ENCODE data around the gene HSP90AB1. TPM values are rescaled to one million over a fixed set of nuclear protein-coding genes. Genes with fewer than 3 reads are reported as not detected.

Gene HSP90AB1
- total RNA-seq, 1 donor from 2014 or later, result 1,214 TPM

GRCh38 chr6:44286747-44287146 lies 39.8 kb downstream of the HSP90AB1 start:
- no peak for TF ChIP-seq CTCF (IDR thresholded peaks at IDR 0.05; ENCODE audit: unreplicated experiment)
- H3K27me3 Mint-ChIP-seq, result peaks cover 88% of the 10 kb centered on the region
- no peaks in the 10 kb centered on the region for H3K4me1 Mint-ChIP-seq (ENCODE audit: low read depth)
- no peaks in the 10 kb centered on the region for H3K9me3 Mint-ChIP-seq (ENCODE audit: low read depth)
- no peak overlapping the region for H3K27ac Mint-ChIP-seq
- no peak overlapping the region for H3K4me3 Mint-ChIP-seq (ENCODE audit: low read depth)
- no peaks in the 10 kb centered on the region for H3K36me3 Mint-ChIP-seq (ENCODE audit: insufficient read depth)
- DNase-seq (ENCODE audit: low spot score, unreplicated experiment), result no peak

- no peak overlapping the region for H3K4me3 Mint-ChIP-seq (ENCODE audit: low read depth)
- H3K27ac Mint-ChIP-seq, result no peak overlapping the region
- H3K4me1 Mint-ChIP-seq (ENCODE audit: low read depth), result no peaks in the 10 kb centered on the region
- no peak for DNase-seq (ENCODE audit: low spot score, unreplicated experiment)
- no peaks in the 10 kb centered on the region for H3K9me3 Mint-ChIP-seq (ENCODE audit: low read depth)
- H3K36me3 Mint-ChIP-seq (ENCODE audit: insufficient read depth), result no peaks in the 10 kb centered on the region
- H3K27me3 Mint-ChIP-seq, result peaks cover 85% of the 10 kb centered on the region
- no peak for TF ChIP-seq CTCF (IDR thresholded peaks at IDR 0.05; ENCODE audit: unreplicated experiment)
These were observed 42.9 kb downstream of the HSP90AB1 start for GRCh38 chr6:44289726-44290260.

DNA sequence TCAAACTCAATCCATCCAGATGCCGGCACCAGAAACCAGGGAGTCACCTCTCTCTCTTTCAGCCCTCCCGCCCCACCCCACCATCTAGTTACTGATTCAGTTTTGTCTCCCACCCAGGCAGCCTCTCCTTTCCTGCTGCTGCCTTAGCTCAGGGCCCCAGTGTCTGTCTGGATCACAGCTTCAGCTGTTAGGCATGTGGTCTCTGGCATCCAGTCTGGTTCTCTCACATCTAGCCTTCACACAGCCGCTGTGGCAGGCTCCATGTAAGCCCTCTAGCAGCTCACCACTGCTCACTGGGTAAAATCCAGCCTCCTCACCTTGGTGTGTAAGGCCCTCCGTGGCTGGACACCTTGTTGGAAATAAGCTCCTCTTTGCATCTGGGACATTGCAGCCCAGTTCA lies 44.9 kb downstream of the HSP90AB1 start:
- no peaks in the 10 kb centered on the region for H3K36me3 Mint-ChIP-seq (ENCODE audit: insufficient read depth)
- H3K27ac Mint-ChIP-seq, result no peak overlapping the region
- no peak for DNase-seq (ENCODE audit: low spot score, unreplicated experiment)
- H3K4me1 Mint-ChIP-seq (ENCODE audit: low read depth), result no peaks in the 10 kb centered on the region
- TF ChIP-seq CTCF (IDR thresholded peaks at IDR 0.05; ENCODE audit: unreplicated experiment), result no peak
- peaks cover 85% of the 10 kb centered on the region for H3K27me3 Mint-ChIP-seq
- H3K9me3 Mint-ChIP-seq (ENCODE audit: low read depth), result no peaks in the 10 kb centered on the region
- H3K4me3 Mint-ChIP-seq (ENCODE audit: low read depth), result no peak overlapping the region

DNA sequence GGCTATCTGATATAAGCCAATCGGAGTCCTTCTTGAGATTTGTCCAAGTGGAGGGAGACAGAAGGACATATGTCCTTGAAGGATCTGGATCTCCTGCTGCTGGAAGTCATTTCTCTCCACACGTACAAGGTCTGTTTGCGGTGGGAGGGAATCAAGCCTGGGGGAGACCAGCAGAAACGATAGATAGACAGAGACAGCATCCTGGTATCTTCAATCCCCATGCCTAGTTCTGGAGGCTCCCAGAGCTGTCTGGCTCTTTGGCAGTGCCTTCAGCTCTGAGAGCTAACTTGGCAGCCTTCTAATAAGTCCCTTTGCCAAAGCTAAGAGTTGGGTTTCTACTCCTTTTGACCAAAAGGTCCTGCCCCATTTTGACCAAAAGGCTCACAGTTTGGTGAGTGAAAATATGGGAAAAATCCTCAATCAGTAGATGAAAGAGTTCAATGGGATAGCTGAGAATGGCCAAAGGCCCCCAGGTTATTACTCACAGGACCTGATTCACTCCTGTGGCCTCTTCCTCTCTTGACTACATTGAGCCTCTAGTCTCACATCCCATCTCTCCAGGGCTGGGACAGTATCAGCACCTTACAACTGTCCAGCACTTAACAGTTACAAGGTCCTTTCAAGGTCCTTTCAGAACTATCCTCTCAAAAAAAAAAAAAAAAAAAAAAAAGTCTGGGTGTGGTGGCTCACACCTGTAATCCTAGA lies 45.9 kb downstream of the HSP90AB1 start:
- Mint-ChIP-seq H3K4me3 (ENCODE audit: low read depth) (no peak overlapping the region), H3K9me3 (ENCODE audit: low read depth) (no peaks in the 10 kb centered on the region), H3K36me3 (ENCODE audit: insufficient read depth) (no peaks in the 10 kb centered on the region), H3K27me3 (peaks cover 80% of the 10 kb centered on the region), H3K27ac (no peak overlapping the region), H3K4me1 (ENCODE audit: low read depth) (peaks cover 1% of the 10 kb centered on the region)
- no peak for DNase-seq (ENCODE audit: low spot score, unreplicated experiment)
- no peak for TF ChIP-seq CTCF (IDR thresholded peaks at IDR 0.05; ENCODE audit: unreplicated experiment)

- Mint-ChIP-seq H3K36me3 (ENCODE audit: insufficient read depth) (peaks cover 6% of the 10 kb centered on the region), H3K27ac (no peak overlapping the region), H3K4me1 (ENCODE audit: low read depth) (peaks cover 2% of the 10 kb centered on the region), H3K27me3 (peaks cover 77% of the 10 kb centered on the region), H3K9me3 (ENCODE audit: low read depth) (no peaks in the 10 kb centered on the region), H3K4me3 (ENCODE audit: low read depth) (no peak overlapping the region)
- DNase-seq (ENCODE audit: low spot score, unreplicated experiment), result no peak
- TF ChIP-seq CTCF (IDR thresholded peaks at IDR 0.05; ENCODE audit: unreplicated experiment), result no peak
These were observed 48.2 kb downstream of the HSP90AB1 start for GRCh38 chr6:44294832-44295791.
